IPS-18c (cell line): ENCODE data around the gene KCNIP1.
"Not testable (repeated sequence)": the region's sequence is repeated elsewhere in the genome, so short reads cannot be mapped to it uniquely, and the experiment has no call there.

Source experiments
- H3K4me3 ChIP-seq: 2 replicates; pipeline ENCODE4 v1.7.0; 2013; ENCODE audit warnings: low read depth, mild to moderate bottlenecking, low read length, moderate library complexity; ENCODE audit not compliant: insufficient read depth
- H3K9me3 ChIP-seq: one replicate; pipeline ENCODE4 v1.6.1; 2013; ENCODE audit warnings: mild to moderate bottlenecking, low read length, moderate library complexity; ENCODE audit not compliant: control insufficient read depth, insufficient read depth

The KCNIP1 gene

DNA sequence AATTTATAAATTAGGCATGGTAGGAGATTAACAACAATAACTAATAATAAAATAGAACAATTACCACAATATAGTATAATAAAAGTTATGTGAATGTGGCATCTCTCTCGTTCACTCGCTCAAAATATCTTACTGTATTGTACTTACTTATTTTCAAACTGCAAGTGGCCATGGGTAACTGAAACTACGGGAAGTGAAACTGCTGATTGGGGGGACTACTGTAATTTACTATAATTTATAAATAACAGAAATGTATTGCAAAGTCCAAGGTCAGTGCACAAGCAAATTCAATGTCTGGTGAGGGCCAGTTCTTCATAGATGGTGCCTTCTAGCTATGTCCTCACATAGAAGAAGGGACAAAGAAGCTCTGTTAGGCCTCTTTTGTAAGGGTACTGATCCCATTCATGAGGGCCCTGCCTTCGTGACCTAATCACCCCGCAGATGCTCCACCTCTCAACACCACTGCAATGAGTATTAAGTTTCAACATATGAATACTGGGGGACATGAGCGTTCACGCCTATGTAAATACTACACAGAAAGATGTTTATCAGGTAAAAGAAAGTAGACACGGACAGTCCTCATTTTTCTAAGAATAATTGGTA lies 39.0 kb downstream of the KCNIP1 start:
- H3K9me3 ChIP-seq: no peaks in the 10 kb centered on the region

DNA sequence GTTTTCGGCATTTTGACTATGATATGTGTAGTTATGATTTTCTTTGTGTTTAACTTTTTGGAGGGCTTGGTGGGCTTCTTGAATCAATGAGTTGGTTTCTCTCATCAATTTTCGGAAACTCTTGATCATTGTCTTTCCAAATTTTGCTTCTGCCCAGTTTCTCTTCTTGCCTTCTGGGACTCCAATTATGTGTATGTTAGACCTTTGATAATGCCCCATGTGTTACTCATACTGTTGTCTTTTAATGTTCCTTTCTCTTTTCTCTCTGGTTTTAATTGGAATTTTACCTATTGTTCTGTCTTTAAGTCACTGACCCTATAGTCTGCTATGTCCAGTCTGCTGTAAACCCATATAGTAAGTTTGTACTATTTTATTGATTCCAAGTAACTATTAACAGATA lies 41.5 kb downstream of the KCNIP1 start:
- Histone ChIP-seq H3K4me3 (no peak overlapping the region), H3K9me3 (no peaks in the 10 kb centered on the region)

More for the DNA sequence above, 39.0 kb downstream of the KCNIP1 start:
- no peak overlapping the region for H3K4me3 ChIP-seq

DNA sequence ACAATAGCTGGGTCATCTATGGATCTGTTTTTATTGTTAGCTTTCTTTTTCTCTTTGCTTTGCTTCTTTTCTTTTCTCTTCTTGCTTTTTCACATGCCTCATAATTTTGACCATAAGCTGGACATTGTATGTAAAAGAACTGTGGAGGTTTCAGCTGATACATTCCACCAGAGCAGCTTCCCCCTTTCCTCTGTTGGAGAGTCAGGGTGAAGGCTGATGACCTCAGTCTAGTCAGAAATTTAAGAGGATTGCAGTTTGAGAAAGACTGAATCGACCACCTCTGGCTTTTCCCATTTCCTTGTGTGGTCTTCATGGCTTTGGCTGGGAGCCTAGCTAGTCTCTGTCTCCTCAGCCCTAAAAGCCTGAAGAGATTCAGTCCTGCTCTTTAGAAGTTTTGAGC lies 42.0 kb downstream of the KCNIP1 start:
- H3K9me3 ChIP-seq: no peaks in the 10 kb centered on the region
- H3K4me3 ChIP-seq: no peak overlapping the region

DNA sequence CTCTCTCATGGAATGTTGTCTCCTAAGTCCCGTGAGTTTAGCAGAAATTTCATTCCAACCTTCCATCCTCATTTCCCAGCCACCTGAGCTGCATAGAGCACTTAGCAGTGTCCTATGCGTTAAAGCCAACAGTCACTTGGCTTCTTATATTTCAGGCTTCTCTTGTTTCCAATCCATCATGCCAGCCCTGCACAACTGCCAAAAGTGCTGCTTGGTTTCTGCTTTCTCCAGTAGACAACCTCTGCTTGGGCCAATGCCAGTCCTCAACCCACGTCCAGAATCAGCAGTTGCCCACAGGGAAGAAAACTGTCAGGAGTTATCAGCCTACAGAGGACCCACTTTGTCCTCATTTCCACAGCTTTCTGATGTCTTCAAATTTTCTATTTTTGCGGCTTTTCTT lies 42.5 kb downstream of the KCNIP1 start:
- Histone ChIP-seq H3K9me3 (no peaks in the 10 kb centered on the region), H3K4me3 (no peak overlapping the region)

DNA sequence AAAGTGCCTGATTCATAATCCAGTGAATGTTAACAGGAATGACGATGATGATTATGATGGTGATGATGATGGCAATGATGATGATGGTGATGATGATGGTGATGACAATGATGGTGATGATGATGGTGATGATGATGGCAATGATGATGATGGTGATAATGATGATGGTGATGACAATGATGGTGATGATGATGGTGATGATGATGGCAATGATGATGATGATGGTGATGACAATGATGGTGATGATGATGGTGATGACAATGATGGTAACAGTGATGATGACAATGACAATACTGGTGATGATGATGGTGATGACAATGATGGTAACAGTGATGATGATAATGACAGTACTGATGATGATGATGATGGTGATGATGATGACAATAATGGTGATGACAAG lies 46.6 kb downstream of the KCNIP1 start:
- H3K4me3 ChIP-seq, H3K9me3 ChIP-seq: not testable (repeated sequence)

DNA sequence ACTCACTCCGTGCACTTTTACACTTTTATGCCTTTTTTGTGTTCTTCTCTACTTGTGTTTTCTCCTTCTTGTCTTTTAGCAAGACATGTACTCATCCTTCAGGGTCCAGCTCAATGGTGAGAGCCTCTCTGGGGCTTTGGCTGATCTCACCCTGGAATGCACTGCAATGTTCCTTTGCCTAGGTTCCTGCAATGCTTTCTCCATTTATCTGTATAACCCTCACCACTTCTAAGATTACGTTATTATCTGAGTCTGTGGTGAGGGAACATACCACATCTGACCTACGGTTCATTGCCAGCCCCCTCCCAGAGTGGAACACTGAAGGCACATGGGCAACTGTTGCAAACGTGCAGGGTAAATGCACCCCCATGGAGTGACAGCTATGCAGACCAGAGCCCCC lies 47.3 kb downstream of the KCNIP1 start:
- Histone ChIP-seq H3K4me3 (no peak overlapping the region), H3K9me3 (no peaks in the 10 kb centered on the region)

DNA sequence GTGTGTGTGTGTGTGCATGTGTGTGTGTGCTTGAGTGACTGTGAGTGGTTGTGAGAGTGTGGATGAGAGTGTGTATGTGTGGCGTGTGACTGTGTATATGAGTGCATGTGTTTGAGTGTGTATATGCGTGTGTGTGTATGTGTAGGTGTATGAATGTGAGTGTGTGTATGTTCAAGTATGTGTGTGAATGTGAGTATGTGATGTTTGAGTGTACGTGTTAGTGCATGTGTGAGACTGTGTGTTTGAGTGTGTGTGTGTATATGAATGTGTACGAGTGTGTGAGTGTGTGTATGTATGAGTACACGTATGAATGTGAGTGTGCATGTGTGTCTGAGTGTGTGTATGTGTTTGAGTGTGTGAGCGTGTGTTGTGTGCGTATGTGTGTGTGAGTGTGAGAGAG lies 47.8 kb downstream of the KCNIP1 start:
- H3K9me3 ChIP-seq: no peaks in the 10 kb centered on the region
- H3K4me3 ChIP-seq: no peak overlapping the region

DNA sequence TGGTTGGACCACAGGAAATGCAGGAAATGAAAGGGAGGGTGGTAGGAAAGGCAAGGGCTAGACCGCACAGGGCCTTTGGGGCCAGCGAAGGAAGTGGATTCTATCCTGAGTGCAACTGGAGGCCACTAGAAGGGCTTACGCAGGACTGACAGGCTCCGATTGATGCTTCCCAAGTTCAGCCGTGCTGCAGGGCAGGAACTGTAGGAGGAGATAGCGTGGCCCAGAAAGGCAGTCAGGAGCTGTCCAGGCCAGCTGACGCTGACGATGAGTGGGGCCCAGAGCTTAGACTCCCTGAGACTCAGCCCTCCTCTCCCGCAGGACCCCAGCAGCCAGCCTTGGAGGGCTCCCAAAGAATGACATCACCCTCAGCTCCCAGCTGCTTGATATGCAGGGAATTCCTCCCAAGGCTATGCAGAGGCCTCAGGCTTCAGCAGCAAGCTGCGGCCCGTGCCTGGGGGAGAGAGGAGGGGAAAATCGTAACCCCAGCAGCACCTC lies 48.8 kb downstream of the KCNIP1 start:
- Histone ChIP-seq H3K9me3 (no peaks in the 10 kb centered on the region), H3K4me3 (no peak overlapping the region)

DNA sequence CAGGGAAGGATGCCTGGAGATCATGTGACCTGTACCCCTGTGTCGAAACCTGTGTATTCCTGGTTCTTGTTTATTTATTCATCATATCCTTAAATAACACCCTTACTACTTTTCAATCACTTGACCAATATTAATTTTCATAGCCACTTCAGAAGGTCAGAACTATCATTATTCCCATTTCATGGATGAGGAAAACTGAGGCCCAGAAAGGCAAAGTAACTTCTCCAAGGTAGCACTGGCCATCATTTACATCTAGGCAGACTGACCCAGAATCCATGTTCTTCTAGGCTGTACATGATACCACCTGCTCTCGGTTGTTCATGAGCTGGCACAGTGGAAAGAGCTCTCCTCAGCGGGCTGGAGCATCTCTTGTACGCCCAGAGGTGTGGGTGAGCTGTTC lies 49.4 kb downstream of the KCNIP1 start:
- no peak overlapping the region for H3K4me3 ChIP-seq
- H3K9me3 ChIP-seq: no peaks in the 10 kb centered on the region

DNA sequence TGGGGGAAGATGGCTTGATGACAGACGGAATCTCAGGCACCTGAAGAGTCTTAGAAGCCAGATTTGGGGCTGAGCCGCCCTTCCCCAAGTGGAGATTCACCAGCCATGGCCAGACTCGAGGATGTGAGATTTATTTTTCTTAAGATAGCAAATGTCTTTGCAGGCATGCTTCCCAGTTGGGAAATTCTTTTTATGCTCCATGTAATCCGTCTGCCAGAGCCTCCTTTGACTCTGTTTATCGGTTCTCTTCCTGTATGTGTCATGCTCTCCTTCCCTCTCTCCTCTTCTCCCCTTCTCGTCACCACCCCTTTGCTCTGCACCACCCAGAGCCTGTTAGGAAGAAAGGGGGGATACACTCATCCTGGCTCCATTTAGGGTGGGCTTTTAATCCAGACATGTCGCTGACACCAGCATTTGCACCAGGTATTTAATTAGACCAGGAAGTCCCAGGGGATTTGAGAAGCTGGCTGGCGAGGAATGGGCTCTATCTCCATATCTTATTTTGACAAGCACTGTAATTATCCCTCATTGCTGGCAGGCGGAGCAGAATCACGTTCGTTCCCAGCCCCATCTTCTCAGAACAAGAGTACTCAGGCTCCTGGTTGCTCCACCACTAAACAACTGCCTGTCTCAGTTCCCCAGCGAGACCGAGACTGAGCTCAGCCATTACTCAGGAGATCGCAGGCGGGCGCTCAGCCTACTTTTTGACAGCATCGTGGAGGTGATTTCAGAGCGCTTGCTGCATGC lies 50.9 kb downstream of the KCNIP1 start:
- no peaks in the 10 kb centered on the region for H3K9me3 ChIP-seq
- H3K4me3 ChIP-seq: no peak overlapping the region

DNA sequence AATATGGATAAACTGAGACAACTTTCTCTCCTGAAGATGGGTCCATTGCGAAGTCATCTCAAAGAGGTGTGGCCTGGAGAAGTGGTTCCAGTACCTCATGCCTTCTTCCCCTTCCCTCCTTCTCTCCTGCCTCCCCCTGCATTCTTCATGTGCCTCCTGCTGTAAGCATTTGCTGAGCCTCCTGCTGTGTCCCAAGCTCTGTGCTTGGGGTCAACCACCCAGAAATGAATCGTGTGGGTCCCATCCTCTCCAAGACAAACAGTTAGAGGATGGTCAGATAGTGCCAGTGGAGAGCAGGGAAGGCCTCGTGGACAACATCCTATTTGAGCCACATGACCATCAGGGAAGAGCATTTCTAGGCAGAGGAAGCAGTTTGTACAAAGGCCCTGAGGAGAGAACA lies 53.5 kb downstream of the KCNIP1 start:
- Histone ChIP-seq H3K4me3 (no peak overlapping the region), H3K9me3 (no peaks in the 10 kb centered on the region)

DNA sequence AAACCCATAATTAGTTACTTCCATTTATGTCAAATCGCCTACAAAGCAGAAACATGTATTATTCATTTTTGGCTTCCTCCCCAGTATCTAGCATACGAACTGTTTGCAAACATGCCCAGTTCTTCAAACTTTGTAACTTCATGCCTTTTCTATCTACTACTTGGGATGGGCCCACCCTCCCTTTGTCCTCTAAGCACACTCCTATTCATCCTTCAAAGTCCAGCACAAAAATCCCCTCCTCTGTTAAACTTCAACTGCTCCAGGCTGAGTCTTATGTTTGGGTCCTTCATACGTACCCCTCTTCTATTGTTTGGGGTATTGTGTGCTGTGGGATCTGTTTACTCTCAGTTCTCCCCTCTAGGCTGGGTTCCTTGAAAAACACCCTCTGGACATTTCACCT lies 55.5 kb downstream of the KCNIP1 start:
- no peaks in the 10 kb centered on the region for H3K9me3 ChIP-seq
- no peak overlapping the region for H3K4me3 ChIP-seq

DNA sequence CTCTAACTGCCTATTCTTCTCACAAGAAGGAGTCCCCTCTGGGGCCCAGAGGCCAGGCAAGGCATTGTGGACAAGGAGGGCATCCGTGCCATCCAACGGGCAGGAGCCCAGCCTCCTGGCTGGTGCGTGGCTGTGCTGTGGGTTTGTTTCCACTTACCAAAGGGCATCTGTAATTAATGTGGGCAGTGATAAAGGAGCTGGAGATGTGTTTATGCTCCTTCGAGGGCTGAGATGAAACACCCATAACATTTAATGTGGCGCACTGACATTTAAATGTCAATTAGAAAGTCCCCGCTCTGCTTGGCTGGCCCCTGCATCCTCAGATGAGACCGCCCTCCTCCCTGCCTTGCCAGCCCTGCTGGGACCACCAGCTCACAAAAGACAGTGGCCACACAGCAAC lies 57.1 kb downstream of the KCNIP1 start:
- H3K9me3 ChIP-seq: no peaks in the 10 kb centered on the region
- H3K4me3 ChIP-seq: no peak overlapping the region

DNA sequence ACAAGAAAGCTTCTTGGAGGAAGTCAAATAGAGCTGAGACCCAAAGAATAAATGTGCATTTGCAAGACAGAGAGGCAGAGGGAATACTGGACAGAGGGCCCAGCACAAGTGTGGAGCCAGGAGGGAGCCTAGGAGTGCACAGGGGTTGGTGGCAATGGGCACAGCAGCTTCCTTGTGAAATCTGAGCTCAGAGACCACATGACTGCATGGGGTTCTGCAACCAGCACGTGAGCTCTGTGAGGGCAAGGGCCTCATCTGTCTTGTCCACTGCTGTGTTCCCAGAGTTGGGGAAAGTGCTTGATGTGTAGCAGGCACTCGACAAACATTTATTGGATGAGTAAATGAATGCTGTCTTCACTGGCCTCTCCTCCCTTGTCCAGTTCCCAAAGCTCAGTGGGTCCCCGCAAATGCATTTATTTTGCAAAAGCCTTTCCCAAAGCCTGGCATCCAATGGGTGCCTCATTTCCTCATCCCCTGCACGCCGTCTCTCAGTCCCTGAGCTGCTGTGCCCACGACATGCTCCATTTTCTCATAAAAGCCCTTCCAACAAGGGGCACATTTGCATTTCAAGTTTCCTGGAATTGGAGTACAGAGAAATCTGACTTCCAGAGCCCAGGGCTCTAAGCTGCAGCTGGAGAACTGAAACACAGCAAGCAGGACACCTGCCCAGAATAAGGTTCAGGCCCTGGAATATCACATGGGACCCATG lies 58.5 kb downstream of the KCNIP1 start:
- no peaks in the 10 kb centered on the region for H3K9me3 ChIP-seq
- no peak overlapping the region for H3K4me3 ChIP-seq

DNA sequence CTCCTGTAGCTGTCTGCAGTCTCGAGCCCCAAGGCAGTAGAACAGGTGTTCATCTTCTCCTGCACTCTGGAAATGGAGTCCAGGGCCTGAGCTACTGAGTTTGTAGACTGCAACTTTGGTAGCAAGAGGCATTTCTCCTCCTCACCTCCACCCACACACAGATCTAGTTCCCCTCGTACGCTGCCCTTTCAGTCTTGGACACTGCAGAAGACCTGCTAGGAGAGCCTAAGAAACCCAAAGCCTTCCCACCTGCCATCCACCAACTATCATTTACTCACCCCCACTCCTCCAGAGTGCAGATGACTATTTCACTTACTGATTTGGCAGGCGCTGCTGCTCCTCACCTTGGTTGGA lies 59.0 kb downstream of the KCNIP1 start:
- H3K4me3 ChIP-seq: no peak overlapping the region
- H3K9me3 ChIP-seq: no peaks in the 10 kb centered on the region

DNA sequence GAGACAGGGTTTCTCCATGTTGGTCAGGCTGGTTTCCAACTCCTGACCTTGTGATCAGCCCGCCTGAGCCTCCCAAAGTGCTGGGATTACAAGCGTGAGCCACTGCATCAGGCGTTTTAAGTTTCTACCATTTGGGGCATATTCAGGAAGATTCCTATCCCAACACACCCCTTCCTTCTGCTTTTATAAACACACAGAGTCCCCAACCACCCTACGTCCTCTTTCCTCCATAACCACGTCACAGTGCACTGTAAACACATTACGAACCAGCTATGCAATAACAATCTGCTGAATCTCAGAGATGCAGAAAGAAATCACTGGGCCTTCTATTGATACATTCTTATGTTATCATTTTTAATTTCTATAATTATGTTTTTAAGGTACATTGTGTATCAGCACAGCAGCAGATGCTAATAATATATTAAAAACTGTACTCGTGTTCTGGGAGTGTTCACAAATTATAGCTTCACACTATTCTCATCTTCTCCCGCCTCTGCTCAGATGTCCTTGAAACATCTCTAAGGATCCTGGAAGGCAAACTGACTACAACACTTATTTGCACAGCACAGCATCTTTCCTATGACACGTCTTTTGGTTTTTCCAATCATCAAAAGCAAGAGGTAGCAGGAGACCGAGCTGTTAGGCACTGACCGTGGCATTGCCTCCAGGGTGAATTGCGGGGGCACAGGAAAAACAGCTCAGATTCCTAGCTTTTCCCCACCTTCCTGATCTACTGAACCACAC lies 60.2 kb downstream of the KCNIP1 start:
- Histone ChIP-seq H3K4me3 (no peak overlapping the region), H3K9me3 (no peaks in the 10 kb centered on the region)

DNA sequence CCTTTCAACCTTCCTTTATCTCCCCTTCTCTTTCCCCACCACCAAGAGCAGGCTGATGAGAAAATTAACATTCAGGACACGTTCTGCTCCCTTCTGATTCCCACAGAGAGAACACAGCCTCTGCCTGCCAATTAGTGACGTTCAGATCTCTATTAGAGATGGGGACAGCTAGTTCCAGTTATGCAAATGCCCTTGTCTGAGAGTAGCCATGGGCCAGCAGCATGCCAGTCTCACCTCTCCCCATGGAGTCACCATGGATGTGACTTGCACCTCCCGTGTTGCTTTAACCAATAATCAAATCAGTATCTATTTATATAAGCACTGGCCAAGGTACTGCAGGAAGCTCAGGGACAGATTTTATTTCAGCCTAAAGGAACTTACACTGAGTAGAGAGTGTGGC lies 61.3 kb downstream of the KCNIP1 start:
- no peaks in the 10 kb centered on the region for H3K9me3 ChIP-seq
- H3K4me3 ChIP-seq: no peak overlapping the region

DNA sequence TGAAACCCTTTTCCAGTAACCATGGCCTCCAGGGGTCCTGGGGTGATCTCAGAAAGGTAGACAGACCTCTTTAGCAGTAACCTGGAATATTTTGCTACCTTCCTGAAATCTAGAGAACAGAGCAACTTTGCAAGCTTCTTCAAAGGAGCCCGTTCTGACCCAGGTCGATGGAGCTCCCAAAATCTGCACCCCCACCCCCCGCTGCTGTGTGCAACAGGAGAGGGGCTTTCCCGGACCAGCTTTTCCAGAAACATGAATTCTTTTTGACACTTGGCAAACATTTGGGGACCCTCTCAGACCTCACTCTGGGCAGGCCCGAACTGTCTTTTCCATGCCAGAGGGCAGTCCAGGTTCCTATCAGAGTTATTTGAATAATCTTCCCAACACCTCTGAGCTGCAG lies 65.3 kb downstream of the KCNIP1 start:
- Histone ChIP-seq H3K4me3 (no peak overlapping the region), H3K9me3 (no peaks in the 10 kb centered on the region)
